Activated CD8-positive, alpha-beta memory T cell treated with anti-CD3 and anti-CD28 coated beads, Interleukin-2, amount 10 ng/mL, durations not matched to agents 7 days and 5 days (primary cell): ENCODE measurements around the gene ERC1. TPM values are rescaled to one million over a fixed set of nuclear protein-coding genes. Genes with fewer than 3 reads are reported as not detected.
"Not testable (repeated sequence)": the region's sequence is repeated elsewhere in the genome, so short reads cannot be mapped to it uniquely, and the experiment has no call there.

Source experiments
- ATAC-seq: fragments of 150-1000 bp; cut with Tn5 transposase; one replicate; pipeline ENCODE4 v1.10.0; 2021; ENCODE audit warnings: moderate library complexity
- CTCF ChIA-PET: fragments of 350-600 bp; sonication (Branson Sonifier 250); formaldehyde crosslinking; loops from one replicate; lab custom pipeline; 2021; ENCODE audit warnings: antibody characterized with exemption; lab: Charles Lee
- DNase-seq: peaks from one replicate; pipeline ENCODE4 v3.0.0-alpha.2; 2020
- H3K27ac Mint-ChIP-seq: one replicate; pipeline ENCODE4 v1.8.0; 2021; ENCODE audit warnings: mild to moderate bottlenecking, mixed read lengths
- H3K27me3 Mint-ChIP-seq: one replicate; pipeline ENCODE4 v1.8.0; 2021; ENCODE audit warnings: mixed read lengths
- H3K36me3 Mint-ChIP-seq: one replicate; pipeline ENCODE4 v1.8.0; 2021; ENCODE audit warnings: mild to moderate bottlenecking, mixed read lengths
- H3K4me1 Mint-ChIP-seq: one replicate; pipeline ENCODE4 v1.8.0; 2021; ENCODE audit warnings: mixed read lengths
- H3K4me3 Mint-ChIP-seq: one replicate; pipeline ENCODE4 v1.8.0; 2021; ENCODE audit warnings: mild to moderate bottlenecking, moderate library complexity, mixed read lengths
- H3K9me3 Mint-ChIP-seq: one replicate; pipeline ENCODE4 v1.8.0; 2022; ENCODE audit warnings: low read depth, mixed read lengths
- total RNA-seq, 2 experiments: library from RNA; stranded (reverse); gene quantifications; one replicate each; pipeline ENCODE4 v1.2.3, GENCODE V29; 2021

Gene ERC1
- total RNA-seq, 2 experiments from 2014 or later: 18.8 to 25.2 TPM

DNA sequence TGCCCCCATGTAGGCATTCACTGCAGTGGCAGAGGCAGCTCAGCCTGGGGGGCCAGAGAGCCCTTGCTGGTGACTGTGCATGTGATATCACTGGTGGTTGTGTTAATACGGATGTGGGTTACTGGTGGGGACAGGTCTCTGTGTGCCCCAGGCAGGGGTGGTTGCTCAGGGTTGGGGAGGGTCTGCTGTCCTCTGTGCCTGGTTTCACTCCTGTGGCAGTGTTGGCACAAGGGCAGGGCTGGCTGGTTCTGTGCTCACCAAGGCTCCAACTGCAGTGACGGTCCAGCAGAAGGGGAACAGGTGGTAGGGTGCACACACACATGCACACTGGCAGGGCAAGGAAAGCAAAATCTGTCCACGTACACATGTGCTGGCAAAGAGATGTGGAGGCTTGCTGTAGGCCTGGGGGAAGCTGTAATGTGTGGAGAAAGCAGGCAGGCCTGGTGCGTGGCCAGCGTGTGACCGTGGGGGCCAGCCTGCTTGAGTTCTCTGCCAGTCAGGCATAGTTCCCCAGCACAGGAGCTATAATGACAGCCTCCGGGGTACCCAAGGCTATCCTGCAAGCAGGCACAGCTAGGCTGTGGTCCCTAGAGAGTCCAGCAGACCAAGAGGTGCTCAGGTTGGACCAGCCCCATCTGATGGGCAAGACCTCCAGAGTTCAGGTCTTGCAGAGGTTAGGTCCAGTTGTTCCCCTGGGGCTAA lies 348.7 kb downstream of the ERC1 start:
- DNase-seq (no peak), ATAC-seq (no peak)
- Mint-ChIP-seq H3K27ac (no peak overlapping the region), H3K4me1 (peaks cover 2% of the 10 kb centered on the region), H3K4me3 (no peak overlapping the region), H3K9me3 (no peaks in the 10 kb centered on the region), H3K36me3 (peaks cover 3% of the 10 kb centered on the region), H3K27me3 (no peaks in the 10 kb centered on the region)
- CTCF ChIA-PET: no interaction called here

DNA sequence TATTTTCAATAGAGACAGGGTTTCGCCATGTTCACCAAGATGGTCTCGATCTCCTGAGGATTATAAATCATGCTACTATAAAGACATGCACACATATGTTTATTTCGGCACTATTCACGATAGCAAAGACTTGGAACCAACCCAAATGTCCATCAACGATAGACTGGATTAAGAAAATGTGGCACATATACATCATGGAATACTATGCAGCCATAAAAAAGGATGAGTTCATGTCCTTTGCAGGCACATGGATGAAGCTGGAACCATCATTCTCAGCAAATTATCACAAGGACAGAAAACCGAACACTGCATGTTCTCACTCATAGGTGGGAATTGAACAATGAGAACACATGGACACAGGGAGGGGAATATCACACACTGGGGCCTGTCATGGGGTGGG lies 350.2 kb downstream of the ERC1 start:
- ATAC-seq, H3K27ac Mint-ChIP-seq, H3K27me3 Mint-ChIP-seq, H3K4me3 Mint-ChIP-seq, H3K36me3 Mint-ChIP-seq, H3K4me1 Mint-ChIP-seq, CTCF ChIA-PET, DNase-seq, H3K9me3 Mint-ChIP-seq: not testable (repeated sequence)

DNA sequence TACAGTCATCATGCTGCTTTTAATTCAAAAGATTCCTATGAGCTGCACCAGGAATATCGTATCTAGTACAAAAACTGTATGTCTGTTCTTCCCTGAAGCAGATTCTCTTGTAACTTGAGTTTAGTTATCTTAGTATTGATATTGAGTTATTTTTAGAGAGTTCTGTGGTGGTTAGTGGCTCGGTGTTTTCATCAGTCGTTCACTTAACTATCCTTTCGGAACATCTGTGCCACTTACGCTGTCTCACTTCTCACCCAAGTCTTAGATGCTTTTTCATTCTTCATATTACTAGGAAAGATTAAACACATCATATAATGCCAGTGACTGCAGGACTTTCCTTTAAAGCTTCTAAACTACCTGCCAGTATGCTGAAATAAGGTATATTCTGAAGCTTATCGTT lies 352.4 kb downstream of the ERC1 start:
- ATAC-seq: no peak
- Mint-ChIP-seq H3K9me3 (no peaks in the 10 kb centered on the region), H3K4me3 (no peak overlapping the region), H3K4me1 (peaks cover 2% of the 10 kb centered on the region), H3K36me3 (peaks cover 3% of the 10 kb centered on the region), H3K27ac (no peak overlapping the region), H3K27me3 (no peaks in the 10 kb centered on the region)
- DNase-seq: no peak
- CTCF ChIA-PET: interaction anchor here (1.0 kb wide), 1 partner anchor 9 kb away, joined by 3 read pairs; no protein-coding TSS in a partner anchor

DNA sequence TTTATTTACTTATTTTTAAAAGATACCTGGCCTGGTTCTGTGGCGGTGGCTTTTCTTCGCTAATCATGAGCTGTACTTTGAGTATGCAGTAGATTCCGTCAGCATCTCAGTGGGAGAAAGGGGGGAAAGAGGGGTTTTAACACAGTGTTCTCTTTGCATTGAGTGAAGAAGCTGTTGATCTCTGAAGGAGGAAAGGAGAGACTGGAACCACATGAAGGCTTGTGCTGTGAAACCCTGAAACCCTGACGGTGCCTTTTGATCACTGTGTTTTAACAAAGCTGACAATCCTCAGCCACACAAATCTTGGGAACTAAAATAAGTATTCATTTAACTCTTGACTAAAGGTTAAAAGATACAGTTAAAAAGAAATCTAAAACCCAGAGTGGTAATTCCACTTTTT lies 353.2 kb downstream of the ERC1 start:
- Mint-ChIP-seq H3K4me1 (peaks cover 2% of the 10 kb centered on the region), H3K27ac (no peak overlapping the region), H3K4me3 (no peak overlapping the region), H3K9me3 (no peaks in the 10 kb centered on the region), H3K36me3 (peaks cover 3% of the 10 kb centered on the region), H3K27me3 (no peaks in the 10 kb centered on the region)
- no peak for DNase-seq
- ATAC-seq: no peak
- CTCF ChIA-PET: no interaction called here

DNA sequence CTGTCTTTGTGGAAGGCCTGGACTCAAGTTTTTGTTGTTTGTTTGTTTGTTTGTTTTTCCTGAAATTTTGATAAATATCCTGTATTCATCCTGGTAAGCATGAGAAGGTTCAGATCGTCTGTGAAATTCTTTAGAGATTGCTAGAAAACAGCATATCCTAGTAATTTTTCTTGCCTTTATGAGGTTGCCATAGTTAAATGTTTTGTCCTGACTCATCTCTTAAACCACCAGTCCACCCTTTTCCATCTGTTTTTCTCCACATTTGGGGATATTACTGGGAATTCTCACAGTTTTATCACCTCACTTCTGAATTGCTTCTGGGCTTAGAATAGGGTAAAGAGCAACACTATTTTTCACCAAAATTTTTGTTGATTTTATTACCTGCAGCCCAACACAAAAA lies 355.1 kb downstream of the ERC1 start:
- ATAC-seq: no peak
- H3K27ac Mint-ChIP-seq: no peak overlapping the region
- no peaks in the 10 kb centered on the region for H3K9me3 Mint-ChIP-seq
- CTCF ChIA-PET: no interaction called here
- DNase-seq: no peak
- H3K4me3 Mint-ChIP-seq: no peak overlapping the region
- H3K36me3 Mint-ChIP-seq: peaks cover 3% of the 10 kb centered on the region
- H3K4me1 Mint-ChIP-seq: peaks cover 2% of the 10 kb centered on the region
- no peaks in the 10 kb centered on the region for H3K27me3 Mint-ChIP-seq

DNA sequence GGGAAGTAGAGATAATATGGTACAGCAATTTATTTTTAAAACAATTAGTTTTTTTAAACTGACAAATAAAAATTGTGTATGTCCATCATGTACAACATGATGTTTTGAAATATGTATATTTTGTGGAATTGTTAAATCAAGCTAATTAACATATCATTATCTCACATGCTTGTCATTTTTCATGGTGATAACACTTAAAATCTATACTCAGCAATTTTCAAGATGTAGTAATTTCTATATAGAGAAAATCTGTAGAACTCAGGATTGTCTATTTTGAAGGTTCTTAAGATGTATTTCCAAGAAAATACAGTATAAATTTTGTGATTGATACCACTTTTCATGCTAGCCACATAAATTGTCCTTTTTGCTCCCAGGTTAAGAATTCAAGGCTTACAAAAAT lies 356.3 kb downstream of the ERC1 start:
- H3K36me3 Mint-ChIP-seq: no peaks in the 10 kb centered on the region
- CTCF ChIA-PET: no interaction called here
- H3K4me3 Mint-ChIP-seq: no peak overlapping the region
- H3K27me3 Mint-ChIP-seq: no peaks in the 10 kb centered on the region
- H3K9me3 Mint-ChIP-seq: no peaks in the 10 kb centered on the region
- no peak overlapping the region for H3K27ac Mint-ChIP-seq
- ATAC-seq (no peak), DNase-seq (no peak)
- H3K4me1 Mint-ChIP-seq: peaks cover 2% of the 10 kb centered on the region

DNA sequence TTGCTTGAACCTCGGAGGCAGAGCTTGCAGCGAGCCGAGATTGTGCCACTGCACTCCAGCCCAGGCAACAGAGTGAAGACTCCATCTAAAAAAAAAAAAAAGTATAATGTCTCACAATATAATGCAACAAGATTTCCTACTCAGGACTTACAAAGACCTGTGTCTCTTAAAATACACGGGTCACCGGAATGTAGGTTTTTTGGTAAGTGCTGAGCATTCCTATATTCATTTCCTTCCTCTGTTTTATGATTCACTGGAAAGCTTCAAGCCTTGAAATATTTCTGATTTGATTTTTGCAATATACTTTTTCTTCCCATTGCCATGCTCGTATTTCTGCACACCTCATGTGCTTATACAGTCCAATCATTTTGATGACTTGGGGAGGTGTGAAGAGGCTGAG lies 357.6 kb downstream of the ERC1 start:
- Mint-ChIP-seq H3K36me3 (no peaks in the 10 kb centered on the region), H3K27ac (no peak overlapping the region), H3K9me3 (no peaks in the 10 kb centered on the region), H3K27me3 (no peaks in the 10 kb centered on the region), H3K4me3 (no peak overlapping the region), H3K4me1 (peaks cover 2% of the 10 kb centered on the region)
- CTCF ChIA-PET: interaction anchor here (0.6 kb wide), 1 partner anchor 51 kb away, joined by 3 read pairs; no protein-coding TSS in a partner anchor
- no peak for ATAC-seq
- no peak for DNase-seq

DNA sequence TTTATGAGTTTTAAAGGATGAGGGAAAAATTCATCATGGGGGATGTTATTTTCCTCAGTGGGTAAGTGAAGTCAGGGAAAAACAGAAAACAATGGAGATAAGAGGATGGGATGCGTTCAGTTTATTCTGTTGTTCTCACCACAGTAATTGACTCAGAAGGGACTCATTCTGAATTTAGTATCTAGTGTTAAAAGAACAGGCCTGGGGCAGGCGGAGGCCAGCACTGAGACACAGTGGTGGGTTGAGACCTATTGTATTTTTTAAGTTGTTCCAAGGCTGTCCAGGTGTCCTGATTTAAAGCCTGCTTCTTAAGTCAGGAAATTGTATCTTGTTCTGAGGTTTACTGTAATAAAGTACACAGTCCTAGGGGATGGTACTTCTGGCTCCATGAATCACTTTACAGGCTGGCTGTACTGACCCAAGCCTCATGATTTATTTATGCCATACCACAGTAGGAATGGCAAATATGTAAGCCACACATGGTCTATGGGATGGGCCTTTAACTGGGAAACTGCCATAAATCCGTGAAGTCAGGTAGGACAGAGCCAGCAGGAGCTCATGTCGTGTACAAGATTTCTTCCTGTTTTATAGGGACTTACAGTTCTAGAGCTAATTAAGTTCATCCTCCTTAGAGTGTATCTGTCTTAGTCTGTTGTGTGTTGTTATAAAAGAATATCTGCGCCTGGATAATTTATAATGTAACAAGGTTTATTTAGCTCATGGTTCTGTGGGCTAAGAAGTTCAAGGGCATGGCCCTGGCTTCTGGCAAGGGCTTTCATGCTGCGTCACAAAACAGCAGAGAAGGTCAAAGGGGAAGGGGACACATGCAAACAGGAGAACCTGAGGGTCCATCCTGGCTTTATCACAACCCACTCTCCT lies 359.3 kb downstream of the ERC1 start:
- no peaks in the 10 kb centered on the region for H3K4me1 Mint-ChIP-seq
- H3K9me3 Mint-ChIP-seq: no peaks in the 10 kb centered on the region
- DNase-seq (no peak), ATAC-seq (no peak)
- CTCF ChIA-PET: no interaction called here
- H3K36me3 Mint-ChIP-seq: no peaks in the 10 kb centered on the region
- H3K27ac Mint-ChIP-seq: no peak overlapping the region
- H3K4me3 Mint-ChIP-seq: no peak overlapping the region
- no peaks in the 10 kb centered on the region for H3K27me3 Mint-ChIP-seq

DNA sequence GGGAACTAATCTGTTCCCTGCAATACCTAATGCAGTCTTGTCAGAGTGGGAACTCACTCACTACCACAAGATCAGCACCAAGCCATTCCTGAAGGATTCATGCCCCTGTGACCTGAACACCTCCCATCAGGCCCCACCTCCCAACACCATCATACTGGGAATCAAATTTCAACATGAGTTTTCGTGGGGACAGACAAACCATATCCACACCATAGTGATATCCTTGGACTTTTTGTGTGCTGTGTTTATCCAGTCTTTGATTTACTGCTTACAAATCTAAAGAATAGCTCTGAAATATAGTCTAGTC lies 359.9 kb downstream of the ERC1 start:
- Mint-ChIP-seq H3K9me3 (no peaks in the 10 kb centered on the region), H3K4me3 (no peak overlapping the region), H3K27ac (no peak overlapping the region), H3K4me1 (no peaks in the 10 kb centered on the region), H3K36me3 (no peaks in the 10 kb centered on the region), H3K27me3 (no peaks in the 10 kb centered on the region)
- ATAC-seq (no peak), DNase-seq (no peak)
- CTCF ChIA-PET: no interaction called here

DNA sequence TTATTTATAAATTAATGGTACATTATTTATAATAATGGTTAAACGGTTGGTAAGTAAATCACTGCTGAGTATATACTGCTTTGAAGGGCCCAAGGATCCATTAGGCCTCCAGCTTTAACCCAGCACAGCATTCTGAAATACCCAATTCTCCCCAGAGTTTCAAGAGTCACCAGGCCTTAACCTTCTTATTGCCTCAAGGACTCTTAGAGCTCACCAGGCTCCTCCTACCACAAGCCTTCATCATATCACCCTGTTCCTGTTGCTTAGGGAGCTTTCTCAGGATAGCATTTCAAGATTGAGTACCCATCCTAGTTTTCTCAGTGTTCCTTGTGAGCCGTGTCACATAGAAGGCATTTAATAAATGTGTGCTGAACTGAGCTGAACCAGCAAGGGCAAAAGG lies 360.9 kb downstream of the ERC1 start:
- CTCF ChIA-PET: interaction anchor here (0.7 to 1.4 kb wide), 2 partner anchors 9 kb away, joined by 3 read pairs; no protein-coding TSS in a partner anchor

DNA sequence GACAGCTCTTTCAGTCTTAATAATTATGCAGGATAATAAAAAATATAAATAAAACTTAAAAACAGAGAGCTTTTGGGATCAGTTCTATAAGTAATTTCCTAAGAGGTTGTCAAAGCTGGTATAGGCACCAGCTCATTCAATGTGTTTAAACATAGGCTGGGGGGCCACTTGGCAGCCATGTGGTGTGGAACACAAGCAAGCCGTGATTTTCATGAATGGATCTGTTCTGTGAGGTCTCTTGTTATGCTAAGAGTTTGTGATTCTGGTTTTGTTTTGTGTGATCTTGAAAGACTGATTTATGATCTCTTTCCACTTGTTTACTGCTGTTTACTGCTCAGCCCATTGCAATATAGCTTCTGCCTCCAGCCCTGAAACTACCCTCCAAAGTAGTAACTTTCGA lies 362.4 kb downstream of the ERC1 start:
- no peak overlapping the region for H3K27ac Mint-ChIP-seq
- no peak overlapping the region for H3K4me3 Mint-ChIP-seq
- ATAC-seq: no peak
- no peaks in the 10 kb centered on the region for H3K27me3 Mint-ChIP-seq
- DNase-seq: no peak
- CTCF ChIA-PET: no interaction called here
- no peaks in the 10 kb centered on the region for H3K9me3 Mint-ChIP-seq
- no peaks in the 10 kb centered on the region for H3K4me1 Mint-ChIP-seq
- no peaks in the 10 kb centered on the region for H3K36me3 Mint-ChIP-seq

More for the DNA sequence above, 360.9 kb downstream of the ERC1 start:
- DNase-seq (no peak), ATAC-seq (no peak)
- H3K4me1 Mint-ChIP-seq: no peaks in the 10 kb centered on the region
- no peak overlapping the region for H3K27ac Mint-ChIP-seq
- H3K36me3 Mint-ChIP-seq: no peaks in the 10 kb centered on the region
- no peaks in the 10 kb centered on the region for H3K27me3 Mint-ChIP-seq
- no peaks in the 10 kb centered on the region for H3K9me3 Mint-ChIP-seq
- no peak overlapping the region for H3K4me3 Mint-ChIP-seq

DNA sequence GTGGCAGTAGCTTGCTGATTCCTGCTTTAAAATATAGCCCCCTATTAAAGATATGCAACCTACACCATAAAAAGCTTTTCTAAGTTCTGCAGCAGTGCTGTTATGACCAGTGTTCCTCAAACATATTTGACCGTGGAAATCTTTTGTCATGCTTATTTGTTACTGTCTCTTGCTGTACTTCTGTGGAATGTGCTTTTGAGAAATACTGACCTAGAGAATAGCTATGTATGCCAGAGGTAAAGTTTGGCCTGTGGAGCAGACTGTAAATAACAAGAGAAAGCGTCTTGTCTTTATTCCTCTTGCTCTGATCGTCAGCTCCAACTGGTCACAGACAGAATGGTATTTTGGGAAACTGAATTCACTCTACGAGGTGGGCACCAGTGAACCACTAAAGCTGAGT lies 364.4 kb downstream of the ERC1 start:
- no peaks in the 10 kb centered on the region for H3K27me3 Mint-ChIP-seq
- no peak for ATAC-seq
- DNase-seq: no peak
- no peaks in the 10 kb centered on the region for H3K36me3 Mint-ChIP-seq
- H3K4me1 Mint-ChIP-seq: no peaks in the 10 kb centered on the region
- H3K4me3 Mint-ChIP-seq: no peak overlapping the region
- no peak overlapping the region for H3K27ac Mint-ChIP-seq
- no peaks in the 10 kb centered on the region for H3K9me3 Mint-ChIP-seq
- CTCF ChIA-PET: interaction anchor here (0.6 kb wide), 1 partner anchor 33 kb away, joined by 5 read pairs; no protein-coding TSS in a partner anchor

DNA sequence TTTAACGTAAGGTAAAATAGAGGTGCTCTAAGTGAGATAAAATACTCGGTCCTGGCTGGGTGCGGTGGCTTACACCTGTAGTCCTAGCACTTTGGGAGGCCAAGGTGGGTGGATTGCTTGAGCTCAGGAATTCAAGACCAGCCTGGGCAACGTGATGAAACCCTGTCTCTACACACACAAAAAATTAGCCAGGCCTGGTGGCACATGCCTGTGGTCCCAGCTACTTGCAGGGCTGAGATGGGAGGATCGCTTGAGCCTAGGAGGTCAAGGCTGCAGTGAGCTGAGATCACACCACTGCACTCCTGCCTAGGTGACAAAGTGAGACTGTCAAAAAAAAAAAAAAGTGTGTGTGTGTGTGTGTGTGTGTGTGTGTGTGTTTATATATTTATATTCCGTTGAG lies 364.8 kb downstream of the ERC1 start:
- not testable (repeated sequence) for H3K4me3 Mint-ChIP-seq, H3K9me3 Mint-ChIP-seq, H3K27ac Mint-ChIP-seq, ATAC-seq, H3K36me3 Mint-ChIP-seq, H3K27me3 Mint-ChIP-seq, H3K4me1 Mint-ChIP-seq, DNase-seq
- CTCF ChIA-PET: interaction anchor here (0.6 kb wide), 1 partner anchor 32 kb away, joined by 5 read pairs; no protein-coding TSS in a partner anchor

DNA sequence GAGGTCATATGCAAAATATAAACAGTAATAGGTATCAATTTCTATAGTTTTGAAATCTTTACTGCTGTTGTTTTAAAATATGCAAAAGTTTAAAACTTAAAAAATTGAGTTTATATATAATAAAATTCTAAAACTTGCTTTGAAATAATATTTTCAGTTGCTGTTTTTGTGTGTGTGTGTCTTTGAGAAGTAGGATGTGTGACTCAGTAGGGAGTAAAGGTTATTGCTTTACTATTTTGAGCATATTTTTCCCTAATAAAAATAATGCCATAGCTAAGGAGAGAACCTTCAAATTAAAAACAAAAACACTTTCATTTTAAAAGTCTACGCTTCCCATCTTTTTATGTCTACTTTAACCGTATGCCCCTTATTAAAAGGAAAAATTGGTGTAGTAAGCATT lies 365.3 kb downstream of the ERC1 start:
- Mint-ChIP-seq H3K4me3 (no peak overlapping the region), H3K27me3 (no peaks in the 10 kb centered on the region), H3K9me3 (no peaks in the 10 kb centered on the region), H3K36me3 (no peaks in the 10 kb centered on the region), H3K27ac (no peak overlapping the region), H3K4me1 (no peaks in the 10 kb centered on the region)
- no peak for DNase-seq
- no peak for ATAC-seq
- CTCF ChIA-PET: interaction anchor here (0.9 kb wide), 2 partner anchors 227 to 238 kb away, joined by 3 to 4 read pairs; no protein-coding TSS in a partner anchor
